ENCODE results near the gene MRPL33. TPM values are rescaled to one million over a fixed set of nuclear protein-coding genes. Genes with fewer than 3 reads are reported as not detected.
A peak's percentile ranks its signal among the peaks of the same experiment; 100 is the strongest.

The MRPL33 gene
- total and polyA plus RNA-seq, 4 donors = 31.2 to 130 (median 41.0) TPM

- no peaks in the 10 kb centered on the region for H3K9me3 ChIP-seq (ENCODE audit: control insufficient read depth in 4 of 4, low read length in 3 of 4)
- TF ChIP-seq HNF4A (conservative IDR thresholded peaks at IDR 0.05) = no peak
- no peak for TF ChIP-seq FOXA1 (IDR thresholded peaks at IDR 0.05)
- no peak for TF ChIP-seq CTCF (IDR thresholded peaks at IDR 0.05; ENCODE audit: low read depth, low read length, missing input control)
- no peak for TF ChIP-seq YY1 (IDR thresholded peaks at IDR 0.05)
- TF ChIP-seq EGR1 (IDR thresholded peaks at IDR 0.05; ENCODE audit: low read depth in 2 of 2) = no peak
- TF ChIP-seq RXRA (IDR thresholded peaks at IDR 0.05) = no peak
- no peak for TF ChIP-seq SP1 (IDR thresholded peaks at IDR 0.05)
- no peak for TF ChIP-seq JUND (IDR thresholded peaks at IDR 0.05)
- no peak for TF ChIP-seq NR2F2 (IDR thresholded peaks at IDR 0.05)
- TF ChIP-seq REST (IDR thresholded peaks at IDR 0.05) = no peak
- no peak for TF ChIP-seq RAD21 (IDR thresholded peaks at IDR 0.05)
- TF ChIP-seq, protein P1, sequence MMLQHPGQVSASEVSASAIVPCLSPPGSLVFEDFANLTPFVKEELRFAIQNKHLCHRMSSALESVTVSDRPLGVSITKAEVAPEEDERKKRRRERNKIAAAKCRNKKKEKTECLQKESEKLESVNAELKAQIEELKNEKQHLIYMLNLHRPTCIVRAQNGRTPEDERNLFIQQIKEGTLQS (IDR thresholded peaks at IDR 0.05) = no peak
- TF ChIP-seq, protein P2, sequence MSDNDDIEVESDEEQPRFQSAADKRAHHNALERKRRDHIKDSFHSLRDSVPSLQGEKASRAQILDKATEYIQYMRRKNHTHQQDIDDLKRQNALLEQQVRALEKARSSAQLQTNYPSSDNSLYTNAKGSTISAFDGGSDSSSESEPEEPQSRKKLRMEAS (IDR thresholded peaks at IDR 0.05) = no peak
- no peak for TF ChIP-seq FOXA2 (IDR thresholded peaks at IDR 0.05)
- no peak for DNase-seq (ENCODE audit: low spot score)
- no peak overlapping the region for H3K27ac ChIP-seq (ENCODE audit: low read depth in 1 of 2, low read length in 2 of 2)
- no peaks in the 10 kb centered on the region for H3K27me3 ChIP-seq (ENCODE audit: control insufficient read depth in 4 of 4, insufficient read depth in 4 of 4, low read length in 3 of 4)
- peaks cover 13 to 27% (median 24%) of the 10 kb centered on the region in 4 donors for H3K4me1 ChIP-seq (ENCODE audit: control insufficient read depth in 4 of 4, insufficient read depth in 4 of 4, low read length in 3 of 4)
- no peaks in the 10 kb centered on the region for H3K36me3 ChIP-seq (ENCODE audit: control insufficient read depth in 4 of 4, insufficient read depth in 3 of 4, low read depth in 1 of 4, low read length in 3 of 4)
- H3K9ac ChIP-seq (ENCODE audit: low read depth in 1 of 2, low read length in 2 of 2) = no peak overlapping the region
- 86% methylated on average over 1 of the region's 1 CpG for WGBS
- no peak overlapping the region for H3K4me3 ChIP-seq (ENCODE audit: low read depth in 1 of 3, low read length in 3 of 3)
Measured at GRCh38 chr2:27734305-27734704, 37.2 kb upstream of the MRPL33 start.

GRCh38 chr2:27735263-27735904, 36.1 kb upstream of the MRPL33 start:
- DNase-seq (ENCODE audit: low spot score) = peak; percentile 58
- whole genome bisulfite sequencing = 8% methylated on average over 51 of the region's 51 CpGs

More at GRCh38 chr2:27735263-27735904, 36.1 kb upstream of the MRPL33 start:
- Histone ChIP-seq H3K9me3 (ENCODE audit: control insufficient read depth in 4 of 4, low read length in 3 of 4) (no peaks in the 10 kb centered on the region), H3K4me3 (ENCODE audit: low read depth in 1 of 3, low read length in 3 of 3) (peak overlapping the region in 2 of 3 donors; percentile 50 to 52), H3K4me1 (ENCODE audit: control insufficient read depth in 4 of 4, insufficient read depth in 4 of 4, low read length in 3 of 4) (peaks cover 13 to 27% (median 24%) of the 10 kb centered on the region in 4 donors), H3K27me3 (ENCODE audit: control insufficient read depth in 4 of 4, insufficient read depth in 4 of 4, low read length in 3 of 4) (no peaks in the 10 kb centered on the region), H3K9ac (ENCODE audit: low read depth in 1 of 2, low read length in 2 of 2) (peak overlapping the region; percentile 48 to 79), H3K36me3 (ENCODE audit: control insufficient read depth in 4 of 4, insufficient read depth in 3 of 4, low read depth in 1 of 4, low read length in 3 of 4) (no peaks in the 10 kb centered on the region), H3K27ac (ENCODE audit: low read depth in 1 of 2, low read length in 2 of 2) (peak overlapping the region; percentile 92 to 100)
- peak in 1 of 2 donors; percentile 74 for TF ChIP-seq GABPA (IDR thresholded peaks at IDR 0.05 in 1 of 2, conservative IDR thresholded peaks at IDR 0.05 in 1 of 2)
- TF ChIP-seq SP1 (IDR thresholded peaks at IDR 0.05) = peak; percentile 68
- TF ChIP-seq YY1 (IDR thresholded peaks at IDR 0.05) = peak; percentile 54
- TF ChIP-seq RAD21 (IDR thresholded peaks at IDR 0.05) = peak in 1 of 2 donors; percentile 27
- TF ChIP-seq NR2F2 (IDR thresholded peaks at IDR 0.05) = no peak
- TF ChIP-seq EGR1 (IDR thresholded peaks at IDR 0.05; ENCODE audit: low read depth in 2 of 2) = peak; percentile 84 to 90
- peak; percentile 82 for TF ChIP-seq REST (IDR thresholded peaks at IDR 0.05)
- peak; percentile 27 to 61 for TF ChIP-seq RXRA (IDR thresholded peaks at IDR 0.05)
- TF ChIP-seq, protein P1 (IDR thresholded peaks at IDR 0.05) = no peak
